PFSK-1 (cell line): Measurements from ENCODE around the gene C1orf105.

Experiments
- POLR2AphosphoS5 ChIP-seq: IDR thresholded peaks from 2 replicates; pipeline ENCODE4 v1.6.1; 2012; ENCODE audit warnings: low read depth, mild to moderate bottlenecking, control low read depth, low read length, moderate library complexity
- TAF1 ChIP-seq: IDR thresholded peaks from 2 replicates; pipeline ENCODE4 v1.6.1; 2012; ENCODE audit warnings: low read length, control low read depth, borderline replicate concordance; ENCODE audit not compliant: insufficient read depth

DNA sequence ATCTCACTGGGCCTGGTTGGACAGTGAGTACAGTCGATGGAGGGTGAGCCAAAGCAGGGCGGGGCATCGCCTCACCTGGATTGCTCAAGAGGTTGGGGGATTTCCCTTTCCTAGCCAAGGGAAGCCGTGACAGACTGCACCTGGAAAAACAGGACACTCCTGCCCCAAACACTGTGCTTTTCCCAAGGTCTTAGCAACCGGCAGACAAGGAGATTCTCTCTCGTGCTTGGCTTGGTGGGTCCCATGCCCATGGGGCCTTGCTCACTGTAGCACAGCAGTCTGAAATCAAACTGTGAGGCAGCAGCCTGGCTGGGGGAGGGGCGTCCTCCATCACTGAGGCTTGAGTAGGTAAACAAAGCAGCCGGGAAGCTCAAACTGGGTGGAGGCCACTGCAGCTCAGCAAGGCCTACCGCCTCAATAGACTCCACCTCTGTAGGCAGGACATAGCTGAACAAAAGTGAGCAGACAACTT, 11.3 kb downstream of the C1orf105 start:
- no peak for TF ChIP-seq POLR2AphosphoS5
- TF ChIP-seq TAF1: no peak
